ENCODE data around the gene RALBP1. TPM values are rescaled to one million over a fixed set of nuclear protein-coding genes. Genes with fewer than 3 reads are reported as not detected.
"Not testable (repeated sequence)": the region's sequence is repeated elsewhere in the genome, so short reads cannot be mapped to it uniquely, and the experiment has no call there.

Gene RALBP1
- polyA plus RNA-seq, 1 donor (not counting 4 experiments of a cell fraction or from before 2014, with no cell fraction given), result 47.6 TPM

DNA sequence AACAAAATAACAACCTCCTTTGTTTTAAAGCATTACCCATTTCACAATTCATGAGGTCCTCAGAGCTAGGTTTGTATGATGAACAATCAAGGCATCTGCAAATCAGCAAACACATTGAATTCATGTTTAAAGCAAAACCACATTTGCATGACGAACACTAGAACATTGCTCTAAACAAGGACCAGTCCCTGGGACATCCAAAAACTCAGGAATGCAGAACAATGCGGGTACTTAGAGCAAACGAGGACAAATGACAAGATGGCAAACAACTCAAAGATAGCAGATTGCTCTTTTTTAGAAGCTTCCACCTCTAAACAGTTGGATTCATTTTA is 45.7 kb upstream of the RALBP1 start:
- Histone ChIP-seq H3K27ac (ENCODE audit: control insufficient read depth, insufficient read depth, low read length) (peak overlapping the region; percentile 91), H3K4me3 (ENCODE audit: control insufficient read depth in 2 of 3, extremely low read depth in 1 of 3, insufficient read depth in 2 of 3, low read depth in 1 of 3, low read length in 3 of 3) (no peak overlapping the region), H3K9me3 (ENCODE audit: control insufficient read depth, low read depth, low read length) (no peaks in the 10 kb centered on the region), H4K20me1 (ENCODE audit: control insufficient read depth, extremely low read depth, insufficient read depth, low read length) (no peaks in the 10 kb centered on the region), H3K79me2 (ENCODE audit: control insufficient read depth, insufficient read depth, low read length) (no peaks in the 10 kb centered on the region), H3K9ac (ENCODE audit: control insufficient read depth, extremely low read depth, insufficient read depth, low read length) (no peak overlapping the region), H3K4me2 (ENCODE audit: control insufficient read depth, extremely low read depth, insufficient read depth, low read depth, low read length) (no peak overlapping the region), H3K4me1 (ENCODE audit: control insufficient read depth, extremely low read depth, insufficient read depth, low read length) (peaks cover 17% of the 10 kb centered on the region), H2AFZ (ENCODE audit: control insufficient read depth, low read length) (peak overlapping the region; percentile 47), H3K27me3 (ENCODE audit: control insufficient read depth, extremely low read depth, insufficient read depth, low read length) (no peaks in the 10 kb centered on the region), H3K9me1 (ENCODE audit: control insufficient read depth, extremely low read depth, insufficient read depth, low read length) (no peaks in the 10 kb centered on the region), H3K36me3 (ENCODE audit: control insufficient read depth in 2 of 2, extremely low read depth in 1 of 2, insufficient read depth in 2 of 2, low read length in 2 of 2) (no peaks in the 10 kb centered on the region)
- FAIRE-seq, result peak; percentile 75
- TF ChIP-seq, protein P1, sequence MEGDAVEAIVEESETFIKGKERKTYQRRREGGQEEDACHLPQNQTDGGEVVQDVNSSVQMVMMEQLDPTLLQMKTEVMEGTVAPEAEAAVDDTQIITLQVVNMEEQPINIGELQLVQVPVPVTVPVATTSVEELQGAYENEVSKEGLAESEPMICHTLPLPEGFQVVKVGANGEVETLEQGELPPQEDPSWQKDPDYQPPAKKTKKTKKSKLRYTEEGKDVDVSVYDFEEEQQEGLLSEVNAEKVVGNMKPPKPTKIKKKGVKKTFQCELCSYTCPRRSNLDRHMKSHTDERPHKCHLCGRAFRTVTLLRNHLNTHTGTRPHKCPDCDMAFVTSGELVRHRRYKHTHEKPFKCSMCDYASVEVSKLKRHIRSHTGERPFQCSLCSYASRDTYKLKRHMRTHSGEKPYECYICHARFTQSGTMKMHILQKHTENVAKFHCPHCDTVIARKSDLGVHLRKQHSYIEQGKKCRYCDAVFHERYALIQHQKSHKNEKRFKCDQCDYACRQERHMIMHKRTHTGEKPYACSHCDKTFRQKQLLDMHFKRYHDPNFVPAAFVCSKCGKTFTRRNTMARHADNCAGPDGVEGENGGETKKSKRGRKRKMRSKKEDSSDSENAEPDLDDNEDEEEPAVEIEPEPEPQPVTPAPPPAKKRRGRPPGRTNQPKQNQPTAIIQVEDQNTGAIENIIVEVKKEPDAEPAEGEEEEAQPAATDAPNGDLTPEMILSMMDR (optimal IDR thresholded peaks at IDR 0.05 in 1 of 3, IDR thresholded peaks at IDR 0.05 in 1 of 3, conservative IDR thresholded peaks at IDR 0.05 in 1 of 3; ENCODE audit: extremely low read depth in 1 of 3, insufficient read depth in 2 of 3, low read length in 3 of 3), result no peak
- no peak for TF ChIP-seq EZH2 (IDR thresholded peaks at IDR 0.05; ENCODE audit: low read length)
- dilution Hi-C loops (cut with MboI; ENCODE audit: extremely low pct_ligation_motif_present, low sequenced_read_pairs), result no loop called here
- DNase-seq (ENCODE audit: low read depth, low spot score), result no peak

DNA sequence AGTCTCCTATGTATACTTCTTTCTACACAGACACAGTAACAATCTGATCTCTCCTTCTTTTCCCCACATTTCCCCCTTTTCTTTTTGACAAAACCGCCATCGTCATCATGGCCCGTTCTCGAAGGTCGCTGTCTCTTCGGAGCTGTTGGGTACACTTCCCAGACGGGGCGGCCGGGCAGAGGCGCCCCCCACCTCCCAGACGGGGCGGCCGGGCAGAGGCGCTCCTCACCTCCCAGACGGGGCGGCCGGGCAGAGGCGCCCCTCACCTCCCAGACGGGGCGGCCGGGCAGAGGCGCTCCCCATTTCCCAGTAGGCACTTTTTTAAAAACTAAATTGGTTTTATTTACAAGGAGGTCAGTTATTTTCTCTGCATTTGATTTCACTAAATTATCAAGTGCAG is 45.0 kb upstream of the RALBP1 start:
- H3K4me2 ChIP-seq (ENCODE audit: control insufficient read depth, extremely low read depth, insufficient read depth, low read depth, low read length); DNase-seq (ENCODE audit: low read depth, low spot score); dilution Hi-C loops (cut with MboI; ENCODE audit: extremely low pct_ligation_motif_present, low sequenced_read_pairs); FAIRE-seq; H3K36me3 ChIP-seq (ENCODE audit: control insufficient read depth in 2 of 2, extremely low read depth in 1 of 2, insufficient read depth in 2 of 2, low read length in 2 of 2); H3K27me3 ChIP-seq (ENCODE audit: control insufficient read depth, extremely low read depth, insufficient read depth, low read length); H3K27ac ChIP-seq (ENCODE audit: control insufficient read depth, insufficient read depth, low read length); H3K9ac ChIP-seq (ENCODE audit: control insufficient read depth, extremely low read depth, insufficient read depth, low read length); H3K9me1 ChIP-seq (ENCODE audit: control insufficient read depth, extremely low read depth, insufficient read depth, low read length); H3K4me3 ChIP-seq (ENCODE audit: control insufficient read depth in 2 of 3, extremely low read depth in 1 of 3, insufficient read depth in 2 of 3, low read depth in 1 of 3, low read length in 3 of 3); H3K79me2 ChIP-seq (ENCODE audit: control insufficient read depth, insufficient read depth, low read length); H4K20me1 ChIP-seq (ENCODE audit: control insufficient read depth, extremely low read depth, insufficient read depth, low read length); H3K9me3 ChIP-seq (ENCODE audit: control insufficient read depth, low read depth, low read length); H2AFZ ChIP-seq (ENCODE audit: control insufficient read depth, low read length): not testable (repeated sequence)
- peaks cover 17% of the 10 kb centered on the region for H3K4me1 ChIP-seq (ENCODE audit: control insufficient read depth, extremely low read depth, insufficient read depth, low read length)

DNA sequence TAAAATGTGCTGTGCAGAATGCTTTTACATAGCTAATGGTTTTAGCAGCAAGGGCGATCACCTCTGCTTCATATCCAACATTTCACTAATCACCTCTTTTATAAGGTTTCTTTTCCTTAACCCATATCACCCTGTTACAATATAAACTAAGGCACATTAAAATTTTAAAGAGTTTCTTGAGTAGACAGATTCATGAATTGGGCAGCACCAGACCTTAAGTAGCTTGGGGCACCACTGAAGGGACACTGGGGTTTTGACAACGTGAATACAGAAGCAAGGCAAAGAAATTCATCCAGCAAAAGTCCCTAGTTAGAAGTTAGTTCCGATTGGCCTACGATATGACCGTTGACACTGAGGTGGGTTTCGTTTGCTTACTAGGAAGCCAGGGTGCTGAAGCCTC is 44.0 kb upstream of the RALBP1 start:
- DNase-seq (ENCODE audit: low read depth, low spot score) (no peak), FAIRE-seq (no peak)
- no peak overlapping the region for H3K27ac ChIP-seq (ENCODE audit: control insufficient read depth, insufficient read depth, low read length)
- dilution Hi-C loops (cut with MboI; ENCODE audit: extremely low pct_ligation_motif_present, low sequenced_read_pairs), result no loop called here
- peaks cover 17% of the 10 kb centered on the region for H3K4me1 ChIP-seq (ENCODE audit: control insufficient read depth, extremely low read depth, insufficient read depth, low read length)
- no peaks in the 10 kb centered on the region for H3K36me3 ChIP-seq (ENCODE audit: control insufficient read depth in 2 of 2, extremely low read depth in 1 of 2, insufficient read depth in 2 of 2, low read length in 2 of 2)
- no peaks in the 10 kb centered on the region for H3K9me3 ChIP-seq (ENCODE audit: control insufficient read depth, low read depth, low read length)
- no peaks in the 10 kb centered on the region for H3K9me1 ChIP-seq (ENCODE audit: control insufficient read depth, extremely low read depth, insufficient read depth, low read length)
- H4K20me1 ChIP-seq (ENCODE audit: control insufficient read depth, extremely low read depth, insufficient read depth, low read length), result no peaks in the 10 kb centered on the region
- no peak overlapping the region for H3K4me2 ChIP-seq (ENCODE audit: control insufficient read depth, extremely low read depth, insufficient read depth, low read depth, low read length)
- no peaks in the 10 kb centered on the region for H3K79me2 ChIP-seq (ENCODE audit: control insufficient read depth, insufficient read depth, low read length)
- no peak overlapping the region for H3K4me3 ChIP-seq (ENCODE audit: control insufficient read depth in 2 of 3, extremely low read depth in 1 of 3, insufficient read depth in 2 of 3, low read depth in 1 of 3, low read length in 3 of 3)
- no peak overlapping the region for H2AFZ ChIP-seq (ENCODE audit: control insufficient read depth, low read length)
- H3K9ac ChIP-seq (ENCODE audit: control insufficient read depth, extremely low read depth, insufficient read depth, low read length), result no peak overlapping the region
- TF ChIP-seq, protein P1 (optimal IDR thresholded peaks at IDR 0.05 in 1 of 3, IDR thresholded peaks at IDR 0.05 in 1 of 3, conservative IDR thresholded peaks at IDR 0.05 in 1 of 3; ENCODE audit: extremely low read depth in 1 of 3, insufficient read depth in 2 of 3, low read length in 3 of 3), result no peak
- TF ChIP-seq EZH2 (IDR thresholded peaks at IDR 0.05; ENCODE audit: low read length), result no peak
- H3K27me3 ChIP-seq (ENCODE audit: control insufficient read depth, extremely low read depth, insufficient read depth, low read length), result no peaks in the 10 kb centered on the region

DNA sequence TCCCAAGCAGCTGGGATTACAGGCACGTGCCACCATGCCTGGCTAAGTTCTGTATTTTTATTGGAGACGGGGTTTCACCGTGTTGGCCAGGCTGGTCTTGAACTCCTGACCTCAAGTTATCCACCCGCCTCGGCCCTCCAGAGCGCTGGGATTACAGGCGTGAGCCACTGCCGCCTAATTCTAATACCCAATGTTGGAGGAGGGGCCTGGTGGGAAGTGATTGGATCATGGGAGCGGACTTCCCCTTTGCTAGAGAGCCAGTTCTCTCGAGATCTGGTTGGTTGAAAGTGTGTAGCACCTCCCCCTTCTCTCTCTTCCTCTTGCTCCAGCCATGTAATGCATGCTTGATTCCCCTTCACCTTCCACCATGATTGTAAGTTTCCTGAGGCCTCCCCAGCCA is 42.2 kb upstream of the RALBP1 start:
- H2AFZ ChIP-seq (ENCODE audit: control insufficient read depth, low read length), result not testable (repeated sequence)

More for the DNA sequence above, 42.2 kb upstream of the RALBP1 start:
- peaks cover 15% of the 10 kb centered on the region for H3K4me1 ChIP-seq (ENCODE audit: control insufficient read depth, extremely low read depth, insufficient read depth, low read length)
- H3K9me3 ChIP-seq (ENCODE audit: control insufficient read depth, low read depth, low read length); H3K4me2 ChIP-seq (ENCODE audit: control insufficient read depth, extremely low read depth, insufficient read depth, low read depth, low read length); H3K27me3 ChIP-seq (ENCODE audit: control insufficient read depth, extremely low read depth, insufficient read depth, low read length); H3K9me1 ChIP-seq (ENCODE audit: control insufficient read depth, extremely low read depth, insufficient read depth, low read length); FAIRE-seq; H3K27ac ChIP-seq (ENCODE audit: control insufficient read depth, insufficient read depth, low read length); H3K36me3 ChIP-seq (ENCODE audit: control insufficient read depth in 2 of 2, extremely low read depth in 1 of 2, insufficient read depth in 2 of 2, low read length in 2 of 2); H4K20me1 ChIP-seq (ENCODE audit: control insufficient read depth, extremely low read depth, insufficient read depth, low read length); H3K4me3 ChIP-seq (ENCODE audit: control insufficient read depth in 2 of 3, extremely low read depth in 1 of 3, insufficient read depth in 2 of 3, low read depth in 1 of 3, low read length in 3 of 3); dilution Hi-C loops (cut with MboI; ENCODE audit: extremely low pct_ligation_motif_present, low sequenced_read_pairs); H3K9ac ChIP-seq (ENCODE audit: control insufficient read depth, extremely low read depth, insufficient read depth, low read length); H3K79me2 ChIP-seq (ENCODE audit: control insufficient read depth, insufficient read depth, low read length); DNase-seq (ENCODE audit: low read depth, low spot score): not testable (repeated sequence)
